Sigmoid colon (tissue), 7 donors: ENCODE measurements around the gene HEATR3. TPM values are rescaled to one million over a fixed set of nuclear protein-coding genes. Genes with fewer than 3 reads are reported as not detected.

Experiments
- DNase-seq: peaks from one replicate; pipeline ENCODE4 v3.0.0-alpha.2; 2019
- H3K27ac ChIP-seq, 4 donors: fragments of 200-600 bp; sonication (generic); one replicate each; pipeline ENCODE4 v1.5.1; 2016 to 2019; ENCODE audit warnings: mild to moderate bottlenecking in 1 of 4
- H3K27me3 ChIP-seq, 3 donors: fragments of 200-600 bp; sonication (generic); one replicate each; pipeline ENCODE4 v1.5.1; 2019; ENCODE audit warnings: mild to moderate bottlenecking in 1 of 3
- H3K36me3 ChIP-seq, 4 donors: fragments of 200-600 bp; sonication (generic); one replicate each; pipeline ENCODE4 v1.5.1; 2016 to 2019
- H3K4me1 ChIP-seq, 4 donors: fragments of 200-600 bp; sonication (generic); one replicate each; pipeline ENCODE4 v1.5.1; 2017 to 2019
- H3K4me3 ChIP-seq, 4 donors: fragments of 200-600 bp; sonication (generic); one replicate each; pipeline ENCODE4 v1.5.1; 2017 to 2019; ENCODE audit warnings: mild to moderate bottlenecking in 2 of 4, moderate library complexity in 1 of 4
- H3K9me3 ChIP-seq, 4 donors: fragments of 200-600 bp in 3 of 4; sonication (generic) in 3 of 4; one replicate each; pipeline versions ENCODE4 v1.5.1 to v1.6.1; 2013 to 2019
- EP300 ChIP-seq, 4 donors: sonication (generic); formaldehyde crosslinking; IDR thresholded peaks; one replicate each; pipeline ENCODE4 v1.6.1; 2017; ENCODE audit warnings: antibody characterized with exemption in 4 of 4
- POLR2A ChIP-seq, 2 donors: fragments of 450-650 bp; IDR thresholded peaks; one replicate each; pipeline ENCODE4 v1.6.1; 2016; ENCODE audit warnings: antibody characterized with exemption in 2 of 2, mild to moderate bottlenecking in 2 of 2, moderate library complexity in 2 of 2
- POLR2AphosphoS5 ChIP-seq, 4 donors: sonication (generic); formaldehyde crosslinking; IDR thresholded peaks; one replicate each; pipeline ENCODE4 v1.6.1; 2017; ENCODE audit warnings: antibody characterized with exemption in 4 of 4
- WGBS, 2 donors: extraction: QIAGEN DNeasy Blood & Tissue Kit; methylation state at CpG; one replicate each; pipeline ENCODE4 v1.1.7; 2013; 5-methylcytosine and 5-hydroxymethylcytosine counted together
- intact Hi-C: fragments of 100-400 bp; cut with DNase I; formaldehyde crosslinking; loops from one replicate; pipeline ENCODE4 v1.15.1; 2023
- polyA plus RNA-seq, 3 donors: library from polyadenylated mRNA; stranded (reverse); fragments of 200-250 nt; gene quantifications; one replicate each; pipeline ENCODE4 v1.2.3, GENCODE V29; 2013
- total RNA-seq, 4 donors: library from RNA; depleted of rRNA; stranded (reverse); fragments of >200 nt; gene quantifications; one replicate each; pipeline ENCODE4 v1.1.0, GENCODE V29; 2016
- TF ChIP-seq, protein P1 (sequence below), 4 experiments: fragments of 450-650 bp in 3 of 4; fragments of 200-600 bp in 1 of 4; IDR thresholded peaks; one replicate each; pipeline ENCODE4 v1.5.1; 2016 to 2019; ENCODE audit warnings: antibody characterized with exemption in 4 of 4, mild to moderate bottlenecking in 3 of 4, moderate library complexity in 2 of 4
- donor health status: healthy with polysubstance abuse.
- donor health status: Bipolar disorder and iron deficiency.
- donor health status: healthy.

The HEATR3 gene
- total and polyA plus RNA-seq, 7 donors: 5.4 to 20.5 (median 14.0) TPM

GRCh38 chr16:50103764-50104163 lies 38.0 kb downstream of the HEATR3 start:
- Histone ChIP-seq H3K9me3 (no peaks in the 10 kb centered on the region), H3K27me3 (no peaks in the 10 kb centered on the region), H3K4me1 (no peaks in the 10 kb centered on the region), H3K27ac (no peak overlapping the region), H3K4me3 (no peak overlapping the region), H3K36me3 (peaks cover 0 to 77% (median 27%) of the 10 kb centered on the region in 4 donors)
- WGBS, 2 donors: 83 to 84% methylated on average over 5 of the region's 5 CpGs
- no peak for DNase-seq
- intact Hi-C loops: no loop called here
- TF ChIP-seq, protein P1, sequence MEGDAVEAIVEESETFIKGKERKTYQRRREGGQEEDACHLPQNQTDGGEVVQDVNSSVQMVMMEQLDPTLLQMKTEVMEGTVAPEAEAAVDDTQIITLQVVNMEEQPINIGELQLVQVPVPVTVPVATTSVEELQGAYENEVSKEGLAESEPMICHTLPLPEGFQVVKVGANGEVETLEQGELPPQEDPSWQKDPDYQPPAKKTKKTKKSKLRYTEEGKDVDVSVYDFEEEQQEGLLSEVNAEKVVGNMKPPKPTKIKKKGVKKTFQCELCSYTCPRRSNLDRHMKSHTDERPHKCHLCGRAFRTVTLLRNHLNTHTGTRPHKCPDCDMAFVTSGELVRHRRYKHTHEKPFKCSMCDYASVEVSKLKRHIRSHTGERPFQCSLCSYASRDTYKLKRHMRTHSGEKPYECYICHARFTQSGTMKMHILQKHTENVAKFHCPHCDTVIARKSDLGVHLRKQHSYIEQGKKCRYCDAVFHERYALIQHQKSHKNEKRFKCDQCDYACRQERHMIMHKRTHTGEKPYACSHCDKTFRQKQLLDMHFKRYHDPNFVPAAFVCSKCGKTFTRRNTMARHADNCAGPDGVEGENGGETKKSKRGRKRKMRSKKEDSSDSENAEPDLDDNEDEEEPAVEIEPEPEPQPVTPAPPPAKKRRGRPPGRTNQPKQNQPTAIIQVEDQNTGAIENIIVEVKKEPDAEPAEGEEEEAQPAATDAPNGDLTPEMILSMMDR (IDR thresholded peaks at IDR 0.05): no peak
- TF ChIP-seq POLR2AphosphoS5 (IDR thresholded peaks at IDR 0.05) (no peak), POLR2A (IDR thresholded peaks at IDR 0.05) (no peak), EP300 (IDR thresholded peaks at IDR 0.05) (no peak)

- WGBS, 2 donors: 81 to 90% methylated on average over 8 of the region's 8 CpGs
- H3K27me3 ChIP-seq: no peaks in the 10 kb centered on the region
- no peak overlapping the region for H3K27ac ChIP-seq
- H3K9me3 ChIP-seq: no peaks in the 10 kb centered on the region
- TF ChIP-seq, protein P1 (IDR thresholded peaks at IDR 0.05): no peak
- TF ChIP-seq EP300 (IDR thresholded peaks at IDR 0.05): no peak
- no peak for TF ChIP-seq POLR2AphosphoS5 (IDR thresholded peaks at IDR 0.05)
- no peak for TF ChIP-seq POLR2A (IDR thresholded peaks at IDR 0.05)
- H3K36me3 ChIP-seq: no peaks in the 10 kb centered on the region
- DNase-seq: no peak
- intact Hi-C loops: no loop called here
- no peak overlapping the region for H3K4me3 ChIP-seq
- H3K4me1 ChIP-seq: no peaks in the 10 kb centered on the region
Observed at GRCh38 chr16:50114357-50115129, 48.8 kb downstream of the HEATR3 start.

DNA sequence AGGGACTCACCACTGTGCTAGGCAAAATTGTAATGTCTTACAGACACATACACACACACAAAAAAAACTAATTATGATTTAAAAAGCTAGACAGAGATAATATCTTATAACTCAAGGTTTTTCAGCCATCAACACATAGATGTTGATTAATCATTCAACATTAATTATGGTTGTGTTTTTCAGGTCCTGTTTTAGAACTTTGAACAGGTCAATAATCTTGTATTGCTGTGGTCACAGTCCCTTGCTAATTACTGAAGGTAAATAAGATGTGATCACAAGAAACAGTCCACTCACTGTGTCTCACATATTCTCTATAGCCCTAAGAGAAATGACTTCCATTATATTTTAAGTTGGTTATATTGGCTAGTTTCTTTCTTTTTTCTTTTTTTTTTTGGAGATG lies 54.9 kb downstream of the HEATR3 start:
- DNase-seq: no peak
- Histone ChIP-seq H3K4me3 (no peak overlapping the region), H3K4me1 (no peaks in the 10 kb centered on the region), H3K27me3 (no peaks in the 10 kb centered on the region), H3K9me3 (no peaks in the 10 kb centered on the region), H3K27ac (no peak overlapping the region), H3K36me3 (no peaks in the 10 kb centered on the region)
- intact Hi-C loops: no loop called here
- TF ChIP-seq, protein P1 (IDR thresholded peaks at IDR 0.05): no peak
- TF ChIP-seq EP300 (IDR thresholded peaks at IDR 0.05) (no peak), POLR2AphosphoS5 (IDR thresholded peaks at IDR 0.05) (no peak), POLR2A (IDR thresholded peaks at IDR 0.05) (no peak)

DNA sequence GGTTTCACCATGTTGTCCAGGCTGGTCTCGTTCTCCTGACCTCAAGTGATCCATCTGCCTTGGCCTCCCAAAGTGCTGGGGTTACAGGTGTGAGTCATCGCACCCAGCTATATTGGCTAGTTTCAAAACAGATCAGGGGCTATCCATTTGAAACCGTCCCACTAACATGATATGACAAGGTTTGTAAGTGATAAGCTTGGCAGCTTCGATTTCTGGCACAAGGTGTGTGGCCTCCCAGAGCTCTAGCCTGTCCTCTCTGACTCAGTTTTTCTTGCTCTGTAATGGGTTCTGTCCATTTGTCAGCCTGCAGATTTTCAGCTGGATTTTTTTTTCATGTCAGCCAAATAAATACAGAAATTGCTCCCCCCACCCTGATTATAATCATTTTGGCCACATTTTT lies 55.5 kb downstream of the HEATR3 start:
- Histone ChIP-seq H3K4me3 (no peak overlapping the region), H3K27me3 (no peaks in the 10 kb centered on the region), H3K9me3 (no peaks in the 10 kb centered on the region), H3K4me1 (no peaks in the 10 kb centered on the region), H3K27ac (no peak overlapping the region), H3K36me3 (no peaks in the 10 kb centered on the region)
- DNase-seq: no peak
- WGBS, 2 donors: 75 to 84% methylated on average over 4 of the region's 4 CpGs
- intact Hi-C loops: no loop called here
- TF ChIP-seq, protein P1 (IDR thresholded peaks at IDR 0.05): no peak
- TF ChIP-seq POLR2AphosphoS5 (IDR thresholded peaks at IDR 0.05) (no peak), EP300 (IDR thresholded peaks at IDR 0.05) (no peak), POLR2A (IDR thresholded peaks at IDR 0.05) (no peak)
